SU-DHL-6 (cell line): ENCODE results near the gene STK32C.

Experiments used
- CTCF ChIP-seq: fragments of 200-600 bp; sonication (generic); IDR thresholded peaks from one replicate; pipeline ENCODE4 v1.5.1; 2017; ENCODE audit warnings: antibody characterized with exemption, mild to moderate bottlenecking, low read length, moderate library complexity; ENCODE audit not compliant: insufficient read depth, poor library complexity, severe bottlenecking
- EZH2phosphoT487 ChIP-seq: fragments of 200-600 bp; sonication (generic), shearing (Covaris generic); conservative IDR thresholded peaks from 2 replicates; pipeline ENCODE4 v1.6.1; 2018; ENCODE audit warnings: mild to moderate bottlenecking, antibody characterized with exemption, low read length, moderate library complexity, mixed read lengths

- TF ChIP-seq CTCF: no peak
- no peak for TF ChIP-seq EZH2phosphoT487
Observed at GRCh38 chr10:132276179-132276675, 31.5 kb downstream of the STK32C start.
